Measurements from ENCODE around the gene DNAL4. TPM values are rescaled to one million over a fixed set of nuclear protein-coding genes. Genes with fewer than 3 reads are reported as not detected.
"Not testable (repeated sequence)": the region's sequence is repeated elsewhere in the genome, so short reads cannot be mapped to it uniquely, and the experiment has no call there.

Gene DNAL4
- total RNA-seq, 1 experiment from 2014 or later: 18.3 TPM

- intact Hi-C loops (cut with micrococcal nuclease): no loop called here
- Mint-ChIP-seq H3K27ac (ENCODE audit: low read depth, unreplicated experiment) (no peak overlapping the region), H3K4me3 (ENCODE audit: unreplicated experiment) (no peak overlapping the region), H3K27me3 (ENCODE audit: insufficient read depth, unreplicated experiment) (peaks cover 91% of the 10 kb centered on the region), H3K9me3 (ENCODE audit: unreplicated experiment) (no peaks in the 10 kb centered on the region), H3K4me1 (ENCODE audit: insufficient read depth, unreplicated experiment) (no peaks in the 10 kb centered on the region), H3K36me3 (ENCODE audit: insufficient read depth, unreplicated experiment) (no peaks in the 10 kb centered on the region)
- POLR2A ChIA-PET: interaction anchor here (0.7 kb wide), 1 partner anchor 47 kb away, joined by 3 read pairs; no protein-coding TSS in a partner anchor
- no peak for TF ChIP-seq CTCF (IDR thresholded peaks at IDR 0.05; ENCODE audit: unreplicated experiment)
- CTCF ChIA-PET: interaction anchor here (0.5 to 0.7 kb wide), 3 partner anchors 58 to 431 kb away, joined by 3 to 4 read pairs (median 4); no protein-coding TSS in a partner anchor
- no peak for DNase-seq (ENCODE audit: unreplicated experiment)
- BruUV-seq (replicated peaks): no TSS peak
These were observed 23.3 kb upstream of the DNAL4 start for GRCh38 chr22:38817196-38817595.

GRCh38 chr22:38815842-38816241, 21.9 kb upstream of the DNAL4 start:
- POLR2A ChIA-PET: no interaction called here
- no TSS peak for BruUV-seq (replicated peaks)
- DNase-seq (ENCODE audit: unreplicated experiment): no peak
- Mint-ChIP-seq H3K27ac (ENCODE audit: low read depth, unreplicated experiment) (no peak overlapping the region), H3K4me1 (ENCODE audit: insufficient read depth, unreplicated experiment) (no peaks in the 10 kb centered on the region), H3K9me3 (ENCODE audit: unreplicated experiment) (no peaks in the 10 kb centered on the region), H3K4me3 (ENCODE audit: unreplicated experiment) (no peak overlapping the region), H3K27me3 (ENCODE audit: insufficient read depth, unreplicated experiment) (peaks cover 94% of the 10 kb centered on the region), H3K36me3 (ENCODE audit: insufficient read depth, unreplicated experiment) (no peaks in the 10 kb centered on the region)
- CTCF ChIA-PET: no interaction called here
- no peak for TF ChIP-seq CTCF (IDR thresholded peaks at IDR 0.05; ENCODE audit: unreplicated experiment)
- intact Hi-C loops (cut with micrococcal nuclease): no loop called here

GRCh38 chr22:38811241-38811640, 17.3 kb upstream of the DNAL4 start:
- intact Hi-C loops (cut with micrococcal nuclease): no loop called here
- Mint-ChIP-seq H3K4me3 (ENCODE audit: unreplicated experiment) (no peak overlapping the region), H3K36me3 (ENCODE audit: insufficient read depth, unreplicated experiment) (no peaks in the 10 kb centered on the region), H3K4me1 (ENCODE audit: insufficient read depth, unreplicated experiment) (no peaks in the 10 kb centered on the region), H3K9me3 (ENCODE audit: unreplicated experiment) (peaks cover 13% of the 10 kb centered on the region), H3K27me3 (ENCODE audit: insufficient read depth, unreplicated experiment) (peaks cover 66% of the 10 kb centered on the region), H3K27ac (ENCODE audit: low read depth, unreplicated experiment) (no peak overlapping the region)
- no TSS peak for BruUV-seq (replicated peaks)
- no peak for TF ChIP-seq CTCF (IDR thresholded peaks at IDR 0.05; ENCODE audit: unreplicated experiment)
- DNase-seq (ENCODE audit: unreplicated experiment): no peak
- CTCF ChIA-PET: interaction anchor here (1.1 kb wide), 1 partner anchor 12 kb away, joined by 5 read pairs; no protein-coding TSS in a partner anchor
- POLR2A ChIA-PET: interaction anchor here (0.7 kb wide), 2 partner anchors 51 to 104 kb away, joined by 3 read pairs; no protein-coding TSS in a partner anchor

GRCh38 chr22:38805041-38805593, 11.2 kb upstream of the DNAL4 start:
- H3K36me3 Mint-ChIP-seq (ENCODE audit: insufficient read depth, unreplicated experiment); H3K9me3 Mint-ChIP-seq (ENCODE audit: unreplicated experiment): not testable (repeated sequence)
- peaks cover 11% of the 10 kb centered on the region for H3K27me3 Mint-ChIP-seq (ENCODE audit: insufficient read depth, unreplicated experiment)

More at GRCh38 chr22:38805041-38805593, 11.2 kb upstream of the DNAL4 start:
- DNase-seq (ENCODE audit: unreplicated experiment); H3K4me3 Mint-ChIP-seq (ENCODE audit: unreplicated experiment); intact Hi-C loops (cut with micrococcal nuclease); BruUV-seq (replicated peaks); H3K27ac Mint-ChIP-seq (ENCODE audit: low read depth, unreplicated experiment): not testable (repeated sequence)
- peaks cover 11% of the 10 kb centered on the region for H3K4me1 Mint-ChIP-seq (ENCODE audit: insufficient read depth, unreplicated experiment)
- POLR2A ChIA-PET: interaction anchor here (0.6 kb wide), 1 partner anchor 94 kb away, joined by 3 read pairs; no protein-coding TSS in a partner anchor
- CTCF ChIA-PET: interaction anchor here (0.6 kb wide), 1 partner anchor 41 kb away, joined by 3 read pairs; no protein-coding TSS in a partner anchor
